Prostate gland (tissue), 2 donors: Measurements from ENCODE around the gene POGLUT2. TPM values are rescaled to one million over a fixed set of nuclear protein-coding genes. Genes with fewer than 3 reads are reported as not detected.

Source experiments
- DNase-seq: peaks from one replicate; pipeline ENCODE4 v3.0.0-alpha.2; 2019; ENCODE audit warnings: low spot score
- H3K27ac ChIP-seq, 2 donors: fragments of 200-600 bp; sonication (generic); 2 replicates each; pipeline ENCODE4 v1.5.1; 2017 to 2019
- H3K27me3 ChIP-seq: fragments of 200-600 bp; sonication (generic); replicated peaks from 2 replicates; pipeline ENCODE4 v1.5.1; 2019; ENCODE audit not compliant: insufficient read depth
- H3K36me3 ChIP-seq, 2 donors: fragments of 200-600 bp; sonication (generic); 1 replicate in 1 of 2; 2 replicates in 1 of 2; pipeline versions ENCODE4 v1.5.1 to v1.8.1; 2017 to 2019
- H3K4me1 ChIP-seq: fragments of 200-600 bp; sonication (generic); replicated peaks from 2 replicates; pipeline ENCODE4 v1.5.1; 2019
- H3K4me3 ChIP-seq, 2 donors: fragments of 200-600 bp; sonication (generic); 2 replicates each; pipeline ENCODE4 v1.5.1; 2017 to 2019
- H3K9me3 ChIP-seq: fragments of 200-600 bp; sonication (generic); 2 replicates; pipeline ENCODE4 v1.5.1; 2017
- CTCF ChIP-seq, 4 experiments: fragments of 200-600 bp in 2 of 4; fragments of 450-650 bp in 2 of 4; sonication (generic) in 2 of 4; IDR thresholded peaks; 1 replicate in 3 of 4; 2 replicates in 1 of 4; pipeline ENCODE4 v1.5.1; 2016 to 2019; ENCODE audit warnings: antibody characterized with exemption in 4 of 4, mild to moderate bottlenecking in 2 of 4, moderate library complexity in 2 of 4
- POLR2A ChIP-seq: fragments of 450-650 bp; IDR thresholded peaks from one replicate; pipeline ENCODE4 v1.6.1; 2016; ENCODE audit warnings: antibody characterized with exemption, mild to moderate bottlenecking
- POLR2AphosphoS5 ChIP-seq: sonication (generic); formaldehyde crosslinking; IDR thresholded peaks from one replicate; pipeline ENCODE4 v1.6.1; 2017; ENCODE audit warnings: antibody characterized with exemption
- WGBS: methylation state at CpG from one replicate; pipeline ENCODE4 v1.1.5; 2018; 5-methylcytosine and 5-hydroxymethylcytosine counted together
- intact Hi-C: fragments of 100-400 bp; cut with DNase I; formaldehyde crosslinking; loops from one replicate; pipeline ENCODE4 v1.14.2; 2022
- total RNA-seq, 2 donors: library from RNA; depleted of rRNA; stranded (reverse); fragments of >200 nt; gene quantifications; one replicate each; pipeline ENCODE4 v1.1.0, GENCODE V29; 2016

POGLUT2 gene
- total RNA-seq, 2 donors from 2014 or later, result 3.9 to 4.0 TPM

GRCh38 chr13:102772042-102772425 is 26.7 kb downstream of the POGLUT2 start:
- no peaks in the 10 kb centered on the region for H3K36me3 ChIP-seq
- WGBS, result 95% methylated on average over 16 of the region's 16 CpGs
- H3K4me1 ChIP-seq, result no peaks in the 10 kb centered on the region
- no peaks in the 10 kb centered on the region for H3K9me3 ChIP-seq
- intact Hi-C loops, result loop anchor here (2.0 to 5.0 kb wide), 2 partner anchors 75 to 175 kb away; partner anchors contain the start of genes ERCC5 and TPP2
- no peaks in the 10 kb centered on the region for H3K27me3 ChIP-seq
- TF ChIP-seq POLR2A, result no peak
- H3K4me3 ChIP-seq, result no peak overlapping the region
- DNase-seq, result no peak
- no peak overlapping the region for H3K27ac ChIP-seq

DNA sequence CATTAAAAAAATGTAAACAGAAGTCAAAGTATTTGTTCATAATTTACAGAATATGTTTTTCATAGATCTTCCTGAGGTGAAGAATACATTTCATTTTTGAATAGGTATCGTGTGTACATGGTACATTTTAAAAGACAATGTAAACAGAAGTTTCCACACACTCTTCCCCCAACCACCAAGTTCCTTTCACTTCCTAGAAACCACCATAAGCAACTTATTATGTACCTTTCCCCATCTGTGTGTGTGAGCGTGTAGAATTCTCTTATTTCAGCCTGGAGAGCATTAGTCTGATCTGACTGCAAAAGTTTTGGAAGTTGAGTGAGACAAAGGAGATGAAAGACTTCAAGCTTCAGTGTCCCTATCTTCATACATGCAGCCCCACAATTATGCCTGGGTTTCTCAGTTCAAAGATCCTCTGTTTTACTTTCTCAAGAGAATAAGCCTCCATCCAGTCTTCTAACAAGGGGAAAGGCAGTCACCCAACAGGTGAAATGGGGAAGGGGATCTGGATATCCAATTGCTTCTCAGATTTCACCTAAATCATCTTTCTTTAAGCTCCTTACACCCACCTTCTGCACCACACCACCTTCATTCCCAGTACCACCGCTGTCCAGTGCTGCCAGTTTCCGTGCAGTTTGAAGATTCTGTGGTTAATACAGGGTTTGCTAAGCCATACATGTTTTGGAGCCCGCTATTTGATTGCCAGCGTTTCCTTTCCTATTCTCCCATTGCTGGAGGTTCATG is 27.3 kb downstream of the POGLUT2 start:
- H3K4me3 ChIP-seq, result no peak overlapping the region
- intact Hi-C loops, result loop anchor here (2.0 to 5.0 kb wide), 2 partner anchors 75 to 174 kb away; partner anchors contain the start of genes ERCC5 and TPP2
- TF ChIP-seq POLR2A (no peak), POLR2AphosphoS5 (no peak), CTCF (IDR thresholded peaks at IDR 0.05) (no peak)
- no peaks in the 10 kb centered on the region for H3K27me3 ChIP-seq
- no peaks in the 10 kb centered on the region for H3K9me3 ChIP-seq
- H3K27ac ChIP-seq, result no peak overlapping the region
- no peak for DNase-seq
- no peaks in the 10 kb centered on the region for H3K36me3 ChIP-seq
- H3K4me1 ChIP-seq, result no peaks in the 10 kb centered on the region
- WGBS, result 86% methylated on average over 6 of the region's 6 CpGs

- WGBS, result 77% methylated on average over 2 of the region's 2 CpGs
- intact Hi-C loops, result loop anchor here (5.0 kb wide), 1 partner anchor 173 kb away; the partner anchor contains the start of gene TPP2
- Histone ChIP-seq H3K4me1 (no peaks in the 10 kb centered on the region), H3K27ac (no peak overlapping the region), H3K9me3 (no peaks in the 10 kb centered on the region), H3K27me3 (no peaks in the 10 kb centered on the region), H3K4me3 (no peak overlapping the region), H3K36me3 (no peaks in the 10 kb centered on the region)
- no peak for DNase-seq
- TF ChIP-seq POLR2AphosphoS5 (no peak), CTCF (IDR thresholded peaks at IDR 0.05) (no peak), POLR2A (no peak)
Measured at GRCh38 chr13:102770435-102770834, 28.3 kb downstream of the POGLUT2 start.

- Histone ChIP-seq H3K36me3 (no peaks in the 10 kb centered on the region), H3K4me1 (no peaks in the 10 kb centered on the region), H3K9me3 (no peaks in the 10 kb centered on the region), H3K27ac (no peak overlapping the region), H3K4me3 (no peak overlapping the region), H3K27me3 (no peaks in the 10 kb centered on the region)
- no peak for DNase-seq
- TF ChIP-seq POLR2AphosphoS5, result no peak
- TF ChIP-seq POLR2A, result no peak
- no peak for TF ChIP-seq CTCF (IDR thresholded peaks at IDR 0.05)
- WGBS, result 84% methylated on average over 4 of the region's 4 CpGs
- intact Hi-C loops, result loop anchor here (5.0 kb wide), 1 partner anchor 172 kb away; the partner anchor contains the start of gene TPP2
Measured at GRCh38 chr13:102769679-102770078, 29.1 kb downstream of the POGLUT2 start.

- H3K27ac ChIP-seq, result no peak overlapping the region
- TF ChIP-seq POLR2AphosphoS5, result no peak
- no peaks in the 10 kb centered on the region for H3K27me3 ChIP-seq
- no peaks in the 10 kb centered on the region for H3K9me3 ChIP-seq
- H3K4me3 ChIP-seq, result no peak overlapping the region
- H3K36me3 ChIP-seq, result no peaks in the 10 kb centered on the region
- WGBS, result 79% methylated on average over 2 of the region's 2 CpGs
- H3K4me1 ChIP-seq, result no peaks in the 10 kb centered on the region
- intact Hi-C loops, result no loop called here
- DNase-seq, result no peak
Measured at GRCh38 chr13:102768909-102769308, 29.9 kb downstream of the POGLUT2 start.

DNA sequence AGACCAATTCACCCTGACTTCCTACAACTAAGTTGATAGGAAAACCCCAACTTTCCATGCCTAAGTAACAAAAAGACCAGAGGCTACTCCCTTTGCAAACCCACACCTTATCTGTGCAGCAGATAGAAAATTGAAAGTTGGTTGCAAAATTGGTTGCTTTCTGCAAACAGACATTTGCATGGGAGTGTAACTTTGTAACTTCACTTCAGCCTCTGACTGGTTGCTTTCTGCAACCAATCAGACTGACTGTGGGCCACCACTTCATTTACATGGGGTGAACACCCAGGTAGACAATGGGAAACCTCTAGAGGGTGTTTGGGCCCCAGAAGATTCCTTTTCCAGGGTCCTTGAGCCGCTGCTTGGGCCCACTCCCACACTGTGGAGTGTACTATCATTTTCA is 35.0 kb downstream of the POGLUT2 start:
- Histone ChIP-seq H3K27me3 (no peaks in the 10 kb centered on the region), H3K4me1 (no peaks in the 10 kb centered on the region), H3K9me3 (no peaks in the 10 kb centered on the region), H3K27ac (no peak overlapping the region), H3K4me3 (no peak overlapping the region), H3K36me3 (no peaks in the 10 kb centered on the region)
- intact Hi-C loops, result no loop called here
- TF ChIP-seq CTCF (IDR thresholded peaks at IDR 0.05) (no peak), POLR2A (no peak), POLR2AphosphoS5 (no peak)
- no peak for DNase-seq
- WGBS, result 90% methylated on average over 1 of the region's 1 CpG
